Nucleus accumbens (tissue), 56 donors: ENCODE results near the gene C2CD3.

Experiments used
- DNase-seq, 56 donors: peaks; one replicate each; lab custom pipeline; 2025; lab: John Stamatoyannopoulos, UW

C2CD3 gene

GRCh38 chr11:74170694-74171629 is at the start of gene C2CD3, which contains the start of gene PPME1:
C2CD3 (minus strand) TSS chr11:74171002; CDS start chr11:74170792, 210 bp downstream.
PPME1 (plus strand) TSS chr11:74171289; CDS start chr11:74171422, 133 bp downstream.
- peak; percentile 88 to 100 (median 99) for DNase-seq

GRCh38 chr11:74220376-74220775 is 49.6 kb upstream of the C2CD3 start:
- no peak for DNase-seq

DNA sequence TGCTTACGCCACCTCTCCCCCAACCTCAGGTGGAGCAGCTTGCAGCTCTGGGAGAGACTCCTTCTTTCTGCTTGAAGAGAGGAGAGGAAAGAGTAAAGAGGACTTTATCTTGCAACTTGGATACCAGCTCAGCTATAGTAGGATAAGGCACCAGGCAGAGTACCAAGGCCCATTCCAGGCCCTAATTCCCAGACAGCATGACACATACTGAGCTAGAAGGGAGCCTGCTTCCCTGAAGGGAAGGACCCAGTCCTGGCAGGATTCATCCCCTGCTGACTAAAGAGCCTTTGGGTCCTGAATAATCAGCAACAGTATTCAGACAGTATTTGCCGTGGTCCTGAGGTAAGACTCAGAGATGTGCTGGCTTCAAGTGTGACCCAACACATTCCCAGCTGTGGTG is 41.7 kb upstream of the C2CD3 start:
- DNase-seq, result no peak

GRCh38 chr11:74208507-74208906 is 37.7 kb upstream of the C2CD3 start:
- no peak for DNase-seq

GRCh38 chr11:74206746-74207145 is 35.9 kb upstream of the C2CD3 start:
- DNase-seq, result no peak

GRCh38 chr11:74205181-74205580 is 34.4 kb upstream of the C2CD3 start:
- no peak for DNase-seq

- DNase-seq, result no peak
Observed at GRCh38 chr11:74204701-74205100, 33.9 kb upstream of the C2CD3 start.

DNA sequence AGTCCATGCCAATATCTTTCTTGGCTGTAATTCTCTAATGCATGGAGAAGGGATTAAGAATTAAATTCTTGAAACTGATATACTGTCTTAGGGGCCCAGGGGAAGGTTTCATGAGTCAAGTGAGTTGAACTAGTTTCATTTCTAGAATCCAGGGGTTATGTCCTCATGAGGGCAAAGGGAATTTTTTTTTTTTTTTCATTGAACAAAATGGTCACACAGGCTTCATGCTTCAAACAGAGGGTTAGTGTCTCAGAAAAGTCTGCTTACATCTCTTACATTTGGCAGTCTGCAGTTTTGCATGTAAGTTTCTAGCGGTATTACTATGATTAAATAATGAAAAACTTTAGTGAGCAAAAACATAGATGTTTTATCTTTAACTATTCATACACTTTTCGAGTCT is 33.2 kb upstream of the C2CD3 start:
- no peak for DNase-seq

DNA sequence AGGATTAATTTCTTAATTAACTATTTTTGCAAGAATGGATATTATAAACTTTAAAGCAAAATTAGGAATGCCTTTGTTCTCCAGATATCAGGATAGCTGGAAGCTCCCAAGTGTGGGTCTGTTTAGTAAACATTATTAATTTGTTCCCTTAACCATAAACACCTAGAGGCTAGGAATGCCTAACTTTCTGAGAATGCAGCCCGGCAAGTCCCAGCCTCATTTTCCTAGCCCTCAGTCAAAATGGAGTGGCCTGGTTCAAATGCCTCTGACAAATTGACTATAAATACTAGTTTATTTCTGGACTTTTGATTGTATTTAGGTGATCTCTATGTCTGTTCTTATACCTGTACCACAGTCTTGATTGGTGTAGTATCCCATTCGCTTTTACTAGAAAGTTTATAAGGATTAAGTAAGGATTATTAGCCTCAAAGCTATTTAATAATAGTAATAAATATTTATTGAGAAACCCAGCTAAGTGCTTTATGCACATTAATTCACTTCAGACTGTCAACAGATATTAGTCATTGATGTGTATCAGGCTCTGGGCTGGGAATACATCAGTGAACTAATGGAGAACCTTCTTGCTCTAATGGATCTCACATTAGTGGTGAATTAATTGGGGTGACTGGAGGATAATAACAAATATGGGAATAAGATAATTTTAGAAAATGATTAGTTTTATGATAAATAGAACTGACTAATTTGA is 26.1 kb upstream of the C2CD3 start:
- DNase-seq, result no peak

DNA sequence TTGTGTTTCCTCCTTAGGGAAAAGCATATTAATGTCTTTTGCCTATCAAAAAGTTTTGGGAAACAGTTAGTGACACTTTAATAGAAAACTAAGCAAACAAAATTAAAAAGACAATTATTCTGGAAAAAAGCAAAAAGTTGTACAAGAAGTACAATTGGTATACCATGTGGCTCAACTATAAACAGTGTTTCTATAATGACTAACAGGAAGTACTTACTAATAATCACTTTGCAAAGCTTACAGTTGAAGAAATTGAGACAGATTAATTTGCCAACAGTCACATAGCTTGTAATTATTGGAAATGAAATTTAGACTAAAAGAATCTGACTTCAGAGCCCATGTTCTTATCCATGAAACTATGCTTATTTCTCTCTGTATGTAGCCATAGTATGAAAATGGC is 25.0 kb upstream of the C2CD3 start:
- no peak for DNase-seq

DNA sequence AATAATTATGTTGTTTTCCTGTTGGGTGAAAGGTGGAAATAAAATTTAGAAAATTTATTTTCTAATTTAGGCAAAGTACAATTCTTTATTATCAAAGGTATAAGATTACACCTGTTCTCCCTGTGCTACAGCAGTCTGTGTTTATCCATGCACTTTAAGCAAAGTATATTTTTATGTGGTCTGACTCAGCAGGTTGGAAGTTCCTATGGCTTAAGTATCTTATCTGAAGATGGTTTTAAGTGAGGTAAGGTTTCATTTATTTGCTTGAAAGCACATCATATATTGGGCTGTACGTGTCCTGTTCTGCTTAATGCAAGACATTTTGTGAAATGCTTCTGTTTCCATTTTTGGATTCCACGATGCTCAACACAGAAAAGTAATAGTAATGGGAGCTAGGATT is 14.9 kb upstream of the C2CD3 start:
- no peak for DNase-seq

- no peak for DNase-seq
Observed at GRCh38 chr11:74185285-74185684, 14.5 kb upstream of the C2CD3 start.

DNA sequence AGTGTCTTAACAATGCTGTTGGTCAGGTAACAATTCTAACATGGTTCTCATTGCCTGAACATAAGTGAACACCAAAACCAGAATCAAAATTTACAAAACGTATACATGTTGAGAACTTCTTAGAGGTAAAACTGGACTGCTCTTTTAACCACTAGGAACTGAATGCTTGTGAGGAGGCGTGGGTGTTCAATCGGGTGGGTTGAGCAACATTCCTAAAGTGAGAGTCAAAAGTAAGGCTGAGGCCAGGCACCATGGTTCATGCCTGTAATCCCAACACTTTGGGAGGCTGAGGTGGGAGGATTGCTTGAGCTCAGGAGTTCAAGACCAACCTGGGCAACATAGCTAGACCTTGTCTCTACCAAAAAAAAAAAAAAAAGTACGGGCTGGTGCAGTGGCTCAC is 11.8 kb upstream of the C2CD3 start:
- no peak for DNase-seq

DNA sequence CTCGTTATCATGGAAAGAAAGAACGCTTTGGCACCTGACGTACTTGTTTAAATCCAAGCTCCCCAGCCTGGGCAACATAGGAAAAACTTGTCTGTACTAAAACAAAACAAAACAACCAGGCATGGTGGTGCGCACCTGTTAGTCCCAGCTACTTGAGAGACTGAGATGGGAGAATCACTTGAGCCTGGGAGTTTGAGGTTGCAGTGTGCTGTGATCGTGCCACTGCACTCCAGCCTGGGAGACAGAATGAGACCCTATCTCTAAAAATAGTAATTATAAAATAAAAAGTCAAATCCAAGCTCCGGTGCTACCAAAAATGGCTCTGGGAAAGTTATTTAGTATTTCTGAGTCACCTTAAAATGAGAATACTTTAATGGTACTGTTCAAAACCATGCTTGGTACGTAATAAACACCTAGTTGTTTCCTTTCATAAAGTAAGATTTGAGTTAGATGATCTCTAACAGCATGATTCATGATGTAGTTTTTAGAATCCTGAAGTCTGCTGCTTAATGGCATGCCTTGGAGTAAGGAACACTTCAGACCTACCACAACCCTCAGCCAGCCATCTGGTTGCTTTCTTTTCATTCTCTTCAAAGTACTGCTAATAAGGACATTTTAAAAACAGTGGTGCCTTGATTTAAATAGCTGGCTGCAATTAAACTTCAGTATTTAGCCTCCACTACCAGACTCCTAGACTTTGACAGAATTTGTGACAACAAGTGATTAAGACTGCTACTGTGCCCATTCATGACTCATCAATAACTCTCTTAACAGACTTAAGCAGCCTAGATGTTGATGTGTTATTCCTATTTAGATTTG is 8.6 kb upstream of the C2CD3 start:
- no peak for DNase-seq

GRCh38 chr11:74175920-74176319 is 5.1 kb upstream of the C2CD3 start:
- no peak for DNase-seq

GRCh38 chr11:74171997-74172396 is 1.2 kb upstream of the C2CD3 start:
- DNase-seq, result no peak

- DNase-seq, result no peak
Observed at GRCh38 chr11:74171630-74171968, 797 bp upstream of the C2CD3 start.

DNA sequence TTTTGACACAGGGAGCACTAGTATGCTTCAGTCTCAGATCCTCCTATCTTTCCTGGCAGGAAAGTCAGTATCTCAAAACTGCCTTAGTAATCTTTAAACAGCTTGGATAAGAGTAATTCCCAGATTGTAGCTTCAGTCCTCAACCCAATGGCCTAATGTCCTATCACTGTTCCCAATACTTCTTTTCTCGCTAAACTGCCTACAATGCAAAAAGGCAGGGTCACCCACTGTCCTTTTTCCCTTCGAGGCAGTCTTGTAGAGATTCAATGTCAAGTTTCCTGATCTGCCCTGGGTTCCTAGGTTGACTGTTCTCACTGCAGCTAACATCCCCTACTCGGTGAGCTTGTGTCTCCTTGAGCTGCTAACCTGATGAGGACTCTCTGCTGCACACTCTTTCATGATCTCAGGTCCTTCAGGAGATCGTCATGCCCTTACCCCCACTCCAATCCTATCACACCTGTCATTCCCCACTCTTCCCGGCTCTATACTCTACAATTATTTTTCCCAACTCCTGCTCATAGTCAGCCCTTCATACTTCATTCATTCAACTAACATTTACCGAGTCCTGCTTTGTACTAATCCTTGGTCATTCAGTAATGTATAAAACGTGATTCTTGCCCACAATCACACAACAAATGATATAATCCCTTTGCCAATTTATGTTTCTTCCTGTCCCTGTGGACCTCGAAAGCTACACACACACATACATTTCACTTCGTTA is 904 bp downstream of the C2CD3 start:
- DNase-seq, result no peak

GRCh38 chr11:74168838-74169237 is 2.0 kb downstream of the C2CD3 start:
- DNase-seq, result no peak
